Hepatocyte (in vitro differentiated cells): Measurements from ENCODE around the gene NUAK2. TPM values are rescaled to one million over a fixed set of nuclear protein-coding genes. Genes with fewer than 3 reads are reported as not detected.
"Not testable (repeated sequence)": the region's sequence is repeated elsewhere in the genome, so short reads cannot be mapped to it uniquely, and the experiment has no call there.

Experiments used
- DNase-seq: peaks from one replicate; pipeline ENCODE4 v3.0.0-alpha.2; 2016; ENCODE audit warnings: low spot score
- H2AFZ ChIP-seq: fragments of 200-600 bp; sonication (generic); 2 replicates; pipeline ENCODE4 v1.6.0; 2016; ENCODE audit warnings: antibody characterized with exemption, mild to moderate bottlenecking
- H3K27ac ChIP-seq: fragments of 200-600 bp; sonication (generic); 2 replicates; pipeline ENCODE4 v1.5.1; 2016; ENCODE audit warnings: mild to moderate bottlenecking
- H3K27me3 ChIP-seq: fragments of 200-600 bp; sonication (generic); 2 replicates; pipeline ENCODE4 v1.6.1; 2016
- H3K36me3 ChIP-seq: fragments of 200-600 bp; sonication (generic); replicated peaks from 2 replicates; pipeline ENCODE4 v1.5.1; 2016; ENCODE audit warnings: low read depth; ENCODE audit not compliant: insufficient read depth
- H3K4me1 ChIP-seq: fragments of 200-600 bp; sonication (generic); 2 replicates; pipeline ENCODE4 v1.5.1; 2016; ENCODE audit warnings: mild to moderate bottlenecking, moderate library complexity; ENCODE audit not compliant: insufficient read depth
- H3K4me2 ChIP-seq: fragments of 200-600 bp; sonication (generic); 2 replicates; pipeline ENCODE4 v1.6.0; 2016
- H3K4me3 ChIP-seq: fragments of 200-600 bp; sonication (generic); 2 replicates; pipeline ENCODE4 v1.5.1; 2016; ENCODE audit warnings: mild to moderate bottlenecking
- H3K79me2 ChIP-seq: fragments of 200-600 bp; sonication (generic); 2 replicates; pipeline ENCODE4 v1.6.0; 2017; ENCODE audit warnings: mild to moderate bottlenecking
- H3K9me2 ChIP-seq: fragments of 200-600 bp; sonication (generic); replicated peaks from 2 replicates; pipeline ENCODE4 v1.6.0; 2017; ENCODE audit warnings: mild to moderate bottlenecking; ENCODE audit not compliant: insufficient read depth
- H3K9me3 ChIP-seq: fragments of 200-600 bp; sonication (generic); 2 replicates; pipeline ENCODE4 v1.5.1; 2016; ENCODE audit warnings: low read depth, mild to moderate bottlenecking
- H4K20me1 ChIP-seq: fragments of 200-600 bp; sonication (generic); 2 replicates; pipeline ENCODE4 v1.6.0; 2016; ENCODE audit warnings: mild to moderate bottlenecking; ENCODE audit not compliant: insufficient read depth, poor library complexity, severe bottlenecking
- CTCF ChIP-seq: fragments of 200-600 bp; sonication (generic); IDR thresholded peaks from 2 replicates; pipeline ENCODE4 v1.5.1; 2016; ENCODE audit warnings: antibody characterized with exemption, mild to moderate bottlenecking; ENCODE audit not compliant: poor library complexity
- EZH2 ChIP-seq: fragments of 200-600 bp; sonication (generic); IDR thresholded peaks from 2 replicates; pipeline ENCODE4 v1.6.1; 2016; ENCODE audit warnings: antibody characterized with exemption, mild to moderate bottlenecking, borderline replicate concordance
- EZH2phosphoT487 ChIP-seq: fragments of 200-600 bp; sonication (generic); IDR thresholded peaks from one replicate; pipeline ENCODE4 v1.6.1; 2018; ENCODE audit warnings: antibody characterized with exemption, mild to moderate bottlenecking, low read depth, moderate library complexity; ENCODE audit not compliant: unreplicated experiment, severe bottlenecking
- WGBS: methylation state at CpG from one replicate; pipeline ENCODE4 v1.1.6; 2016; ENCODE audit warnings: low lambda C conversion rate; ENCODE audit errors: missing lambda C conversion rate; 5-methylcytosine and 5-hydroxymethylcytosine counted together
- polyA plus RNA-seq: library from polyadenylated mRNA; unstranded; fragments of >200 nt; fragmentation: Nextera tagmentation; extraction: Ambion mirVana; gene quantifications from 2 replicates; pipeline ENCODE4 v1.2.1, GENCODE V29; 2016
- total RNA-seq: library from RNA; depleted of rRNA; stranded (reverse); fragments of >200 nt; gene quantifications from 2 replicates; pipeline ENCODE4 v1.2.3, GENCODE V29; 2014

NUAK2 gene
- total and polyA plus RNA-seq, 2 experiments from 2014 or later, result 13.4 to 20.7 TPM

GRCh38 chr1:205283270-205284147 lies 38.0 kb downstream of the NUAK2 start:
- WGBS, result 73% methylated on average over 15 of the region's 15 CpGs
- peaks cover 21% of the 10 kb centered on the region for H3K4me1 ChIP-seq
- no peak overlapping the region for H3K4me3 ChIP-seq
- H3K4me2 ChIP-seq, result no peak overlapping the region
- DNase-seq, result no peak
- no peaks in the 10 kb centered on the region for H3K36me3 ChIP-seq
- H3K79me2 ChIP-seq, result no peaks in the 10 kb centered on the region
- peak overlapping the region; percentile 75 for H3K27ac ChIP-seq
- H2AFZ ChIP-seq, result no peak overlapping the region
- TF ChIP-seq EZH2 (no peak), EZH2phosphoT487 (no peak), CTCF (no peak)
- H3K9me3 ChIP-seq, result no peaks in the 10 kb centered on the region
- H3K9me2 ChIP-seq, result no peaks in the 10 kb centered on the region
- no peaks in the 10 kb centered on the region for H4K20me1 ChIP-seq
- no peaks in the 10 kb centered on the region for H3K27me3 ChIP-seq

GRCh38 chr1:205280666-205281395 lies 40.7 kb downstream of the NUAK2 start:
- not testable (repeated sequence) for DNase-seq, H3K27me3 ChIP-seq, H4K20me1 ChIP-seq, H3K36me3 ChIP-seq, H3K4me3 ChIP-seq, H3K79me2 ChIP-seq, H3K9me2 ChIP-seq, H3K4me2 ChIP-seq, H3K27ac ChIP-seq, H2AFZ ChIP-seq, H3K9me3 ChIP-seq
- H3K4me1 ChIP-seq, result peaks cover 16% of the 10 kb centered on the region
- WGBS, result over 99% methylated on average over 10 of the region's 10 CpGs

GRCh38 chr1:205279986-205280385 lies 41.6 kb downstream of the NUAK2 start:
- TF ChIP-seq CTCF (no peak), EZH2 (no peak), EZH2phosphoT487 (no peak)
- Histone ChIP-seq H3K27ac (no peak overlapping the region), H2AFZ (no peak overlapping the region), H3K9me3 (no peaks in the 10 kb centered on the region), H3K4me3 (no peak overlapping the region), H3K4me1 (peaks cover 7% of the 10 kb centered on the region), H3K4me2 (no peak overlapping the region), H3K27me3 (no peaks in the 10 kb centered on the region), H4K20me1 (no peaks in the 10 kb centered on the region), H3K36me3 (no peaks in the 10 kb centered on the region), H3K9me2 (no peaks in the 10 kb centered on the region), H3K79me2 (no peaks in the 10 kb centered on the region)
- no peak for DNase-seq
- 83% methylated on average over 3 of the region's 3 CpGs for WGBS

- no peak overlapping the region for H2AFZ ChIP-seq
- no peak overlapping the region for H3K4me3 ChIP-seq
- H3K36me3 ChIP-seq, result no peaks in the 10 kb centered on the region
- no peaks in the 10 kb centered on the region for H3K9me2 ChIP-seq
- H3K9me3 ChIP-seq, result no peaks in the 10 kb centered on the region
- no peak overlapping the region for H3K4me2 ChIP-seq
- 89% methylated on average over 8 of the region's 8 CpGs for WGBS
- TF ChIP-seq EZH2phosphoT487, result no peak
- TF ChIP-seq EZH2, result no peak
- no peak for TF ChIP-seq CTCF
- no peaks in the 10 kb centered on the region for H3K27me3 ChIP-seq
- H3K79me2 ChIP-seq, result no peaks in the 10 kb centered on the region
- H3K4me1 ChIP-seq, result no peaks in the 10 kb centered on the region
- H4K20me1 ChIP-seq, result no peaks in the 10 kb centered on the region
- no peak for DNase-seq
- no peak overlapping the region for H3K27ac ChIP-seq
Measured at GRCh38 chr1:205276689-205277065, 44.9 kb downstream of the NUAK2 start.
